ENCODE results near the gene ADAP1.

GRCh38 chr7:863106-863505 lies 91.4 kb downstream of the ADAP1 start:
- TF ChIP-seq CTCF (IDR thresholded peaks at IDR 0.05; ENCODE audit: insufficient read depth, low read length) (no peak), SPI1 (IDR thresholded peaks at IDR 0.05; ENCODE audit: borderline replicate concordance, low read depth) (no peak), POLR2AphosphoS5 (IDR thresholded peaks at IDR 0.05; ENCODE audit: low read depth) (no peak), REST (IDR thresholded peaks at IDR 0.05; ENCODE audit: insufficient replicate concordance, low read depth) (no peak)
